HG03060 (cell line): ENCODE results near the gene ARAP1.
"Not testable (repeated sequence)": the region's sequence is repeated elsewhere in the genome, so short reads cannot be mapped to it uniquely, and the experiment has no call there.

ENCODE experiments used
- ATAC-seq: cut with Tn5 transposase; IDR thresholded peaks from one replicate; pipeline ENCODE4 v1.9.1; 2021; ENCODE audit warnings: low read depth, moderate number of reproducible peaks; ENCODE audit not compliant: unreplicated experiment

ARAP1 gene

DNA sequence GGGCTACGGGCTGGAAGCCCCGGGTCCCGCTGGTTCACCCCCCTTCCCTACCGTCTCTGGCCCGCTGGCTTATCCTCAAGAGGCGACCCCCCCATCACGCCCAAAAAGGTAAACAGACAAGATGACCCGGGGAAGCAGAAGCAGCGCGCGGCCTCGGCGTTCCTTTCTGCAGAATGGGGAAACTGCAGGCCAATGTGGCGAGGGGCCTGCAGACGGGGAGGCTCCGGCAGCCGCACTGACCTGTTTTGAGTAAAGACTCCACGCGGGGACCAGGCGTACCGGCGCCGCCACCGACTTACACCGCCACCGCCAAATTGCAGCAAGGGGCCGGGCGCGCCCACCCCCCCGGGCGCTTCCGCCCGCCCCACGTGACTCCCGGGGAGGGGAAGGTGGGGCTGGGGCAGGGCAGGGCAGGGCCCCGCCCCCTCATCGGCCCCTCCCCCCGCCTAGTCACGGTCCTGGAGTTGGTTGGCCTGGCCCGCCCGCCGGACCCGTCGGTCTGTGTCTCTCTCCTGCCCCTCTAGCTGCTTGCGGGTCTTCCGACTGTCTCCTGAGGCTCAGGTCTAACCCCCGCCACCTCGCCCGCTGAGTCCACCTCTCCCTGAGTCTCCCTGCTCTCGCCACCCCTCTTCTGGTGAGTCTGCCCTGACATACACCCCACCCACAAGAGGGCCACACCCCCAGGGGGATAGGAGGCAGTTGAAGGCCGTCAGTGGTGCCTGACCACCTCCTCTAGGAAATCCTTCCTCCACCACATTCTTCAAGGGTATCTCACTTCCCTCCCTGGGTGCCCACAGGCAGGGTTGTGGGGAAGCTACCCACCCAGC is at the start of gene ARAP1:
Gene ARAP1 (minus strand): TSS at position 321 of the 827 bp plus-strand sequence. CDS start 25,280 bp downstream, outside the sequence.
- ATAC-seq: no peak

DNA sequence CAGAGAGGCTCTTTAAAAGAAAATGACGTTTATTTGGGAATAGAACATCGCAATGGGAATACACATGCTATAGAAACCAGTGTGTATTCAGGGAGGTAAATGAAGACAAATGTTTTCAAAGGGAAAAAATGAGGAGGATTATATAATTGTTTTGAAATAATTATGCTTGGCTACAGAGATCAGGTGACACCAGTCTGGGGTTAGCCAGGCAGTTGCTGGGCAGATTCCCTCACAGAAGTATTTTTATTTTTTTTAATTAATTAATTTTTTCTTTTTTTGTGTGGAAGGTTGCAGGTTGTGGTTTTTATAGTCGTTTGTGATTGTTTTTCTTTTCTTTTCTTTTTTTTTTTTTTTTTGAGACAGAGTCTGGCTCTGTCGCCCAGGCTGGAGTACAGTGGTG is 47.2 kb upstream of the ARAP1 start:
- no peak for ATAC-seq

DNA sequence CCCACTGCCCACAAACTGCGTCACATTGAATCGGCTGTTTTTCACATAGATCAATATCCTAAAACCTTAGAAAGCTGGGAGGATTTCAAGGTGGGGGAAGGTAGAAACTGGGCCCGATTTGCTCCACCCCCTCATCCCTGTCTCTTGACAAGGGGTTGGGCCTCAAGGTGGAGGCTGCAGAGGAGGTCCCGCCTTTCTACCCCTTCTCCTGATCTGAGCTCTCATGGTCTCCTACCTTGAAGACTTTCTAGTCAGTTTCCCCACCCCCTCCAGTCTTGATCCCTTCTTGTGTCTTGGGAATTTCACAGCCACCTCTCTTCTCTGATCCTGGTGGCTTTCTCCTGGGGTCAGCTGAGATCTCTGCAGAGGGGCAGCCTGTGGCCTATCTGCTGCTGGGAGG is 46.2 kb upstream of the ARAP1 start:
- ATAC-seq: no peak

DNA sequence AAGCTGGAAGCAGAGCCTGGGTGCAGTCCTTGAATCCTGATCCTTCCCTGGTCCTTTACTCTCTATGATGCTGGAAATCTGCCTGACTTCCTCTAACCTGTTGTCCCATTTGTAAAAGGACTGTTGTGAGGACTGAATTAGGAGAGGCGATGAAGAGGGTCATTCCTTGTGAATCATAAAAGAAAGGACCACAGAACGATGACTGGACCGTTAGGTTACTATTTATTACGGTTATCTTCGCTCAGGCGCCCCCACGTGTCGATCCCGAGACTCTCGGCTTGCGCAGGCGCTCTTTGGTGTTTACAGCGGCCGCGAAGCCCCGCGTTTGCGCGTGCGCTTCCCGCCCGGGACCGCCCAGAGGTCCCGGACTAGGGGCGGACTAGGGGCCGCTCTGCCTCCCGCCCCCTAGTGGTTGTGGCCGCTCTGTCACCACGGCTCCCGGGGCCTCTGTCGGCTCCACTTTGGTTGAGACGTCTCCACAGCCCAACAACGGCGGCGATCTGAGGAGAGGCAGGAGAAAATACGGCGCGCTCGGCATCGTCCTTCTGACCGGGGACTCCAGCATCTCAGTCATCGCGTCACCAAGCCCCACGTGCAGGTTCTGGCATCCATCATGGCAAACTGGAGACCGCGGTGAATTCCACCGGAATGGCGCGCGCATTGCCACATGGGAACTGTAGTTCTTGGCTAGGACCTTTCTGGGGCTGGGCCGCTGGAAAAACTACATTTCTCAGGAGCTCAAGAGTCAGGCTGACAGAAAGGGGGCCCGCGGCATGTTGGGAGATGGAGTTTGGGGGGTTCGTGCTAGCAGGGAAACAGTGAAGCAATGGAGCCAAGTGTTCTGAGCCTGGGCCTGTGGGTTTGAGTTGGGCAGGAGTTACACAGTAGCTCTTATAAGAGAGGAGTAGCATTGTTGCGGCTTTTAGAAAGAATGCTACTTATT is 41.5 kb upstream of the ARAP1 start, which contains the start of gene STARD10:
Gene STARD10 (minus strand): TSS at position 623 of the 943 bp plus-strand sequence. CDS start 12,866 bp downstream, outside the sequence.
- peak; percentile 60 for ATAC-seq

DNA sequence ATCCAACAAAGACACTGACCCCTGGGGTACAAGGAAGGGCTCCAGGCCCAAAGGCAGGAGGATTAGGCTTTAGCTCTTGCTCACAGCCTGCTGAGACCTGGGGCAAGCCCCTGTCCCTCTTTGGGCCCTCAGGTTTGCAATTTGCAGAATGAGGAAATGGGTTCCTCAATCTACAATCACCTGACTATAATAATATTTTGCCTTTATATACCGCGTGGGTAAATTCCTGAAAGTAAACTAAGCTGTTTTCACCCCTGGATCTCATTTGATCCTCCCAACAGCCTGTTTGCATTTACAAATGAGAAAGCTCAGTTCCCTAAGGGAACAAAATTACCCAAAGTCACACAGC is 40.8 kb upstream of the ARAP1 start:
- ATAC-seq: no peak

DNA sequence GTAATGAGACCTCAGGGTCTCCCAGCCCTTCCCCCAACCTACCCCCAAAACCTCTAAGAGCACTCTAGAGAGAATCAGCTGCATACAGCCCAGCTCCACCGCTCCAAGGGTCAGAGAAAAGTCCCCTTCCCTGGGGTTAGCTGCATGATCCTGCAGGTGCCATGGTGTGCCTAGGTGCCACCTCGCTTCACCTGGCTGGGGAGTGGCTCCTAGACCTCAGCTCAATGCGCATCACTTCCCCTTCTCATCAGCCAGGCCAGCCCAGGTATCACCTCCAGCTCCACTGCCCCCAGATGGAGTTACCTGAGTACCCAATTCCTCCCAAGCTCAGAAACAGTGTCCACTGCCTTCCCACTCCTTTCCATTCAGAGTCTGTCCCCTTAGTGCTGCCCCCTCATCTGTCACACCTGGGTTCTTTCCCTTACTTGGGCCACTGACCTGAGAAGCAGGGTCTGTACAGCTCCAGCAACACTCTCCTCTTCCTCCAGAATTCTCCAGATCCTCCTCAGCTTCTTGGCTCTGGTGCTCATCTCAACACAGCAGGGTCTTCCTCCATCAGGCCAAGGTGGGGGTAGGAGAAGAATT is 40.3 kb upstream of the ARAP1 start:
- ATAC-seq: no peak

DNA sequence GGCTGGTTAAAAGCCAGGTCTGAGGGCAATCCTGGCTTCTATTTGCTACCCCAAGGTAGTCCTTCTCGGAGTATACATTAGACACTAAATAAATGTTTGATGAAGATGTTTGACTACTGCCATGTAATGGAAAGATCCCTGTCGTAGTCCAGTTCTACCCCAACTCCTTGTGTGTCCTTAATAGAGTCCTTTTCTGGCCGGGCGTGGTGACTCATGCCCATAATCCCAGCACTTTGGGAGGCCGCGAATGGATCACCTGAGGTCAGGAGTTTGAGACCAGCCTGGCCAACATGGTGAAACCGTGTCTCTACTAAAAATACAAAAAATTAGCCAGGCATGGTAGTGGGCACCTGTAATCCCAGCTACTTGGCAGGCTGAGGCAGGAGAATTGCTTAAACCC is 39.0 kb upstream of the ARAP1 start:
- ATAC-seq: not testable (repeated sequence)

DNA sequence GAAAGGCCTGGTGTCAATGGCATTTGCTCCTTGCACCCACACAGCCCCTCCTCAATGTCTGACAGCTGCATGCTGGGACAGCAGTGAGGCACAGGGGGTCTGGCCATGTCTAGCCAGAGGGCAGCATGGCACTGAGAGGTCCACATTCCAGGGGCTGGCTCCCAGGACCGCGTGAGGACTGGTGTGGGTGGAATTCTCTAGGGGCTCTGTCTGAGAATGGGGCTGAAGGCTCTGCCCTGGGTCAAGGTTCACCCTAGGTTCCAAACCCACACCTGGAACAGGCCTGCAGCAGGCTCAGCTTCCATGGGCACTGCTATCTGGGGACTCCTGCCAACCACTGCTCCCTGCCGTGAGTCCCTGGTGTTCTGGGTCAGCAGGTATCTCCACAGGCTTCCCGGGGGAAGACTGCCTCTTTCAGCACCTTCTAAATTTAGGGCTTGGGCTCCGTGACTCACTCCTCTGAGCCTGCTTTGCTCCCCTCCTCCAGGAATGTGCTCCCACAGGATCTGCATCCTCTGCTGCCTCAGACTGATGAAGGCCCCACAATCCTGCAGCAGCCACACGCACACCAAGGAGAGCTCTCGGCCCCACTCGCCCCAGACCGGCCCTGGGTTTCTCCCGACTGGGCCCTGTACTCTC is 37.4 kb upstream of the ARAP1 start:
- ATAC-seq: no peak

DNA sequence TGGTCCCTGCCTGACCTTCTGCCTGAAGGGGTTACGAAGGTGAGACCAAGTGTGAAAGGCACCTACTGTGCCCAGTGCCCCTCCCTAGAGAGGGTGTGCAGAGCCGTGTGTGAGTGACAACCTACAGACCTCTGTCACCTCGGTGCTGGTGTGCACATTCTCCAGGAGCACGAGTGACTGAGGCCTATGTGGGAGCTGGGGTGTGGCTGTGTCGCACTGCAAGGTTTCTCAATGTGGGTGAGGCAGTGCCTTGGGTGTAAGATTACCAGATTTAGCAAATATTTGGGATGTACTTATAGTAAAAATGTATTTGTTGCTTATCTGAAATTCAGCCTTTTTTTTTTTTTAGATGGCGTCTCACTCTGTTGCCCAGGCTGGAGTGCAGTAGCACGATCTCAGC is 36.0 kb upstream of the ARAP1 start:
- ATAC-seq: no peak

DNA sequence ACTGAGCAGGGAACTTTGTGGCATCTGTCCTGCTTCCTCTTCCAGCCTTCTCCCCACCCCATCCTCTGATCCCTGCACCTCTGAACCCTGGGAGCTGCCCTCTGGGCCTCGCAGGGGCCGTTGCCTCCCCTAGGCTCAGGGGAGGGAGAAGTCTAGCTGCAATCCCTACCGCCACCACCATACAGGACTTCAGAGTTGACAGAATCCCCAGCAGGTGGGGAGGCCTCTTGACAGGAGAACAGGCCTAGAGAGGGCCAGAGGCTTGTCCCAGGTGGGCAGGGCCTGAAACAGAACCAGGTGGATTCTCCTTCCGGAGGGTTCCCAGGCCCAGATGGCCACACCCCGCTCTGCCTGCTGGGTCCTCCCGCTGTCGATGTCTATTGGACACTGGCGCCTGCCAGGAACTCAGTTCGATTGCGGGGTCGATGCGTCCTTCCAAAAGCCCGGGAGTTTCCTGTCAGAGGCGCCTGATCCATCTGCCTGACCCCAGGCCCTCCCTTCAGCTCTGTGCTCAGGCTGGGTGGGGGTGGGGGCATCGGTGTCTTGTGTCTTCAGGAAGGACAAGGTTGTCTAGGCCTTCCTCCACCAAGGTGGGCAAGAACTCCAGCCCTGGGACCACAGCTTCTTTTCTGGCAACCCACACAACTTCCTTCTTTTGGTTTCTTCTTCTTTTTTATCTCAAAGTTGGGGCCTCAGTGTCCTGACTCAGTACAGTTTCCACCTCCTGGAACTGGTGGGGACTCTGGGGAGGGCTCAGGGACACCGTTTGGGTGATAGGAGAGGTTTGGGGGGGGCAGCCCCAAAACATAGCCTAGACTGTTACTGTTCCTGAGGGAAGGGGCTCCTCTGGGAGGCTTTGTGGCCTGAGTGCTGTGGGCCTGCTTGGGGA is 35.3 kb upstream of the ARAP1 start:
- ATAC-seq: no peak

DNA sequence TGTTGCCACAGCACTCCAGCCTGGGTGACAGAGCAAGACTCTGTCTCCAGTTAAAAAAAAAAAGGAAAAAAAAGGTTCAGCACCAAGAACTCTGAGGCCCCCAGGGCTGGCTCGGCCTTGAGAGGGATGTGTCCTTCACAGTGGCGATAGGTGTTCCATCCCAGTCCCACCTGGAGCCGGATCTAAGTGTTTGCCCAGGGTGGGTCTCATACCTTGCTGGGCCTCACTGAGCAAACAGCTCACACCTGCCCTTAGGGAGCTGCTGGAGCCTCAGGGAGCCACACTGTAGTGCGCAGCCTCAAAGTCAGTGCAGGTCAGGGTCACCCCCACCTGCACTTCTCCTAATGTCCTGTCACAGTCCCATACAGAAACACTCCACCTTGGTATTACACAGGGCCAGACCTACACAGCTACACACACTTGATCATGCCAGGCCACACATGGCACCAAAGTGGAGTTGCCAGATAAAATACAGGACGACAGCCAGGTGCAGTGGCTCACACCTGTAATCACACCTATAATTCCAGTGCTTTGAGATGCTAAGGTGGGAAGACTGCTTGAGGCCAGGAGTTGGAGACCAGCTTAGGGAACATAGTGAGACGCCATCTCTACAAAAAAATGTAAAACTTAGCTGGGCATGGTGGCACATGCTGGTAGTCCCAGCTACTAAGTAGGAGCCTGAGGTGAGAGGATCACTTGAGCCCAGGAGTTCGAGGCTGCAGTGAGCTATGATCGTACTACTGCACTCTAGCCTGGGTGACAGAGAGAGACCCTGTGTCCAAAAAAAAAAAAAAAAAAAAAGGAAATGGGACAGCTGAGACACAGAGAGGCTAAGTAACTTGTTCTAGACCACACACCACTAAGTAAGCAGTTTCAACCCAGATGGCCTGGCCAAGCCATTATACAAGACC is 34.4 kb upstream of the ARAP1 start:
- ATAC-seq: no peak

DNA sequence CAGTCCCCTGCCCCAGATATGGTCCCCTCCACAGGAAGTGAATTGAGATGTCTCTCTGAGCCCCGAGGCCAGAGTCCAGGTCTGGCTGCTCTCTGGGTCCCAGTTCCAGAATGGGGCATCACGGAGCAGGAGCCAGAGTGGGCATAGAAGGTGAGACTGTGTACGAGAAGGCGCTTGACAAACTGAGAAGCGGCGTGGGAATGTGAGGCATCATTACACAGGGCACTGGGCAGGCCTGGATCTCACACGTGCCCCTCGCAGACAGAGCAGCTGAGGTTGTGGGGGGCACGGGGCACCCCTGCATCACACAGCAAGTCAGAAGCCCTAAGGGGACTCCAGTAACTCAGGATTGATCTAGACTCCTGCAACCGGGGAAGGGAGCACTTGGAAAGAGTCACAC is 32.5 kb upstream of the ARAP1 start:
- ATAC-seq: no peak

DNA sequence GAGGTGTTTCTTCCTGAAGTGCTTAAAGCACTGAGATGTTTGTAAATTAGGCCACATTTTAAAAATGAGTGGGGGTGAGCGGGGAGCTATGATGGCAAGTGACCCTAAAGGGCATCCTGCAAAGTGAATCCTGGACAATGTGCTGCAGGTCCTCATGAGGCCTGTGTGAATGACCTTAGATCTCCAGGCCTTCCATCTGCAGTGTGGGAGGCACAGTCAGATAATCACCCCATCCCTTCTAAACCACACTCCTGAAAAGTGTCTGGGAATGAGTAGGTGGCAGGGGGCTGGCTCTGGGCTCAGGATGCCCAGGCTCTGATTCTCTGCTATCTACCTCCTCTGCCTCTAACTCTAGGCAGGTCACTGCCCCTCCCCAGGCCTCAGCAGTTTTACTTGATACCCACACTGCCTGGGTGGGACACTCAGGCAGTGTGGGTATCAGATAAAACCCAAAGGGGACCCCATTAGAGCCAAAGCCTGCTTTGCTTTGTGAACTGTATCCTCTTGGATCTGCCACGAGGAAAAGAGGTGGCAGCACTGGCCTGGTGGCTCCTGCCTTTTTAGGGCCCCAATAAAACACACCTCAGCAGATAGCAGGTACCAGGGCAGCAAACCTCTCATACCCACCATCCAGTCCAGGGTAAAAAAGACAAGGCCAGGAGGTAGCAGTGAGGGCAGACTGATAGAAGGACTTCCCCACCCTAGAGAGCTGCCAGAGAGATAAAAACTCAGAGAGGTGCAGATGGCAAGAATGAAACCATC is 31.1 kb upstream of the ARAP1 start:
- no peak for ATAC-seq

DNA sequence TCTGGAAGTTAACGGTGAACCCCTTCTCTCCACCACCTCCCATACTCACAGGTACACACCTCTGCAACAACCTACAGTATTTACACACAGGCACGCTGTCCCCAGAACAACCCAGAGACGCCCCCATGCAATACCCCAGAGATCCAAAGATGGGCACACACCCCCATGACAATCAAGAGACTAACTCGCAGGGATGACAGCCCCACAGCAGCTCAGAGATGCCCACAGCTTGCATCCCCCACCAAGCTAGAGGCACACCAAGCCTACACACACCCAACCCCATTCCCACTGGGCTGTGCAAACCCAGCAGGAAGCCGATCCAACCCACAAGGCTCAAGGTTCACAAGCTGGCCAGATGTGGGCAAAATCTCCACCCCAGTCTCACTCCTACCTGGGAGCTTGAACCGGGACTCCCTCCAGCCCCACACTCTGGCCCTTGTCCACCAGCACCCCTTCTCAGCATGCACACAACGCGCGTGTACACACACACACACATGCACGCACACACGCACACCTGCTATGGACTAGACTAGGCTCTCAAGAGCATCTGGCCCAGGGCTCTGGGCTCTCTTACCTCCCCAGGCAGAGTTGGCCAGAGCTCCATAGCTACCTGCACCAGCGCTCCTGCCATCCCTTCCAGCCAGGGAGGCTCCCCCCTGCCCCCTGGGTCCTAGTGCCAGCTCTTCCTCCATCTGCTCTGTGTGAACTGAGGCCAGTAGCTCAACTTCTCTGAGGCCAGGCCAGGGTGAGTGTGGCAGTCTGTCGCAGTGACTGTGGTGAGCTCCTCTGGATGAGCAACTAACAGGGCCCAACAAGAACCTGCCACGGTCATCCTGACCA is 30.1 kb upstream of the ARAP1 start:
- ATAC-seq: no peak

DNA sequence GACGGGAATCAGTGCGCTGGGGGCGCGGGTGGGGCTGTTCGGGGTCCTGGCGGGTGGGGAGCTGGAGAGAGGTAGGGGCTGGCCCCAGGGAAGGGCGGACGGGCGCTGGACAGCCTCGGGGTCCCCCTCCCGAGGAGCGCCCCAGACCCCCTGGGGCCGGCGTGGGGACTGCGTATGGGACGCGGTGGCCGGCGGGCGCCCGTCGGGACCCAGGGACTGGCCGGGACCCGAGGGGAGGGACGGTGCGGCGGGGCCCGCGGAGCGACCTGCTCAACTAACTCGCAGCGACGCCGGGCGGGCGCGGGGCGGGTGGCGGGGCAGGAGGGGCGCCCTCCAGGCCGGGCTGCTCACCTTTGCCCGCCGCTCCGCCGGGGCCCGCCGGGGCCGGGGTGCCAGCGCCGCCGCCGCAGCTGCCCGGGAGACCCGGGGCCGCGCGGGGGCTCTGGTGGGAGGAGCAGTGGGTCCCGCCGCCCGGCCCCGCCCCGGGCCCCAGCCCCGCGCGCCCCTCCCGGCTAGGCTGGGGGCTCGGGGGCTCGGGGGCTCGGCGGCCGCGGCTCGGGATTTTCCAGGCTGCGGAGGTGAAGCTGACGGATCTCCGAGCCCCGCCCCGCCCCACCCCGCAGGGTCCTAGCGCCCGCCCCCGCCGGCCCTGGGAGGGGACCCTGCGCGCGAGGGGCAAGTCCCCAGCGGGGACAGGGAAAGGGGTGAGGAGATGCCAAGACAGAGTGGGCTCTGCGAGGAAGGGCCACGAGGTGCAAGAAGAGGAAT is 29.3 kb upstream of the ARAP1 start:
- ATAC-seq: no peak

DNA sequence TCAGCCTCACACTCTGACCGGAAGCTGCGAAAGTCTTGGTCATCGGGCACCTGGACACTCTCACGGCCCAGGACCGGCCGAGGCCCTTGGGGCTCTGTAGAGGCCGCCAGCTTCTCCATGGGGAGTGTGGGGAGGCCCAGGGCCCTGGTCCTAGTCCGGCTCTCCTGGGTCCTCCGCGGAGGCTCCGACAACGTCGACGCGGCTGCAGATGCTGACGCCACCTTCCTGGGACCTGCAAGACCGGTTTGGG is 28.8 kb upstream of the ARAP1 start:
- ATAC-seq: no peak
